IMR-90 (cell line): ENCODE measurements around the gene PQBP1. TPM values are rescaled to one million over a fixed set of nuclear protein-coding genes. Genes with fewer than 3 reads are reported as not detected.

Experiments used
- ATAC-seq: fragments of 200-7000 bp; cut with Tn5 transposase; 2 replicates; pipeline ENCODE4 v1.9.1; 2020; ENCODE audit warnings: low read depth, mild to moderate bottlenecking, moderate library complexity
- BruUV-seq: library from RNA; stranded (reverse); fragments of 400-500 nt; replicated peaks from 2 replicates; lab custom pipeline; 2021; lab: Mats Ljungman, UMichigan
- CTCF ChIA-PET: fragments of 300-600 bp; formaldehyde crosslinking; extraction: SDS; loops from one replicate; lab custom pipeline; 2021; ENCODE audit warnings: antibody characterized with exemption; lab: Yijun Ruan, JAX
- POLR2A ChIA-PET: fragments of 300-600 bp; sonication (Branson Sonifier 250); formaldehyde crosslinking; loops from one replicate; lab custom pipeline; 2022; ENCODE audit warnings: antibody characterized with exemption; ENCODE audit not compliant: unreplicated experiment; lab: Charles Lee
- DNase-seq: peaks from one replicate; pipeline ENCODE4 v3.0.0; 2013
- H2AFZ ChIP-seq: replicated peaks from 2 replicates; pipeline ENCODE3; 2013; ENCODE audit warnings: low read length, mild to moderate bottlenecking; ENCODE audit not compliant: poor library complexity
- H2AK5ac ChIP-seq: 2 replicates; pipeline ENCODE4 v1.6.1; 2013; ENCODE audit warnings: low read depth, low read length, inconsistent platforms
- H2AK9ac ChIP-seq: replicated peaks from 2 replicates; pipeline ENCODE3; 2013; ENCODE audit warnings: mild to moderate bottlenecking, low read depth, low read length, moderate library complexity; ENCODE audit not compliant: poor library complexity
- H2BK120ac ChIP-seq: 2 replicates; pipeline ENCODE4 v1.6.1; 2013; ENCODE audit warnings: low read depth, low read length, inconsistent platforms
- H2BK15ac ChIP-seq: 3 replicates; pipeline ENCODE4 v1.6.1; 2013; ENCODE audit warnings: low read depth, low read length, inconsistent platforms
- H2BK20ac ChIP-seq: 2 replicates; pipeline ENCODE4 v1.6.1; 2013; ENCODE audit warnings: low read depth, mild to moderate bottlenecking, inconsistent platforms, low read length, moderate library complexity
- H2BK5ac ChIP-seq: 2 replicates; pipeline ENCODE4 v1.6.1; 2013; ENCODE audit warnings: mild to moderate bottlenecking, low read depth, low read length, inconsistent platforms; ENCODE audit not compliant: poor library complexity, severe bottlenecking
- H3K14ac ChIP-seq: replicated peaks from 2 replicates; pipeline ENCODE4 v1.6.1; 2013; ENCODE audit warnings: low read depth, low read length, inconsistent platforms
- H3K18ac ChIP-seq: 2 replicates; pipeline ENCODE4 v1.6.1; 2013; ENCODE audit warnings: low read depth, low read length, control low read depth
- H3K23ac ChIP-seq: 2 replicates; pipeline ENCODE4 v1.6.1; 2013; ENCODE audit warnings: low read depth, low read length, inconsistent platforms
- H3K27ac ChIP-seq: 2 replicates; pipeline ENCODE4 v1.5.1; 2013; ENCODE audit warnings: mild to moderate bottlenecking, control low read depth, low read length; ENCODE audit not compliant: insufficient read depth
- H3K27me3 ChIP-seq: 2 replicates; pipeline ENCODE4 v1.6.1; 2013; ENCODE audit warnings: low read length; ENCODE audit not compliant: control insufficient read depth, insufficient read depth
- H3K36me3 ChIP-seq: 2 replicates; pipeline ENCODE4 v1.6.1; 2013; ENCODE audit warnings: low read length, mixed read lengths; ENCODE audit not compliant: control insufficient read depth, insufficient read depth
- H3K4ac ChIP-seq: 2 replicates; pipeline ENCODE4 v1.6.1; 2013; ENCODE audit warnings: low read depth, low read length, inconsistent platforms
- H3K4me1 ChIP-seq: 2 replicates; pipeline ENCODE4 v1.6.1; 2013; ENCODE audit warnings: low read length, mixed read lengths; ENCODE audit not compliant: control insufficient read depth, insufficient read depth
- H3K4me2 ChIP-seq: 2 replicates; pipeline ENCODE4 v1.6.1; 2013; ENCODE audit warnings: low read depth, mild to moderate bottlenecking, control low read depth, low read length, moderate library complexity
- H3K4me3 ChIP-seq: 2 replicates; pipeline ENCODE4 v1.5.1; 2013; ENCODE audit warnings: low read depth, mild to moderate bottlenecking, control low read depth, low read length, moderate library complexity; ENCODE audit not compliant: insufficient read depth
- H3K56ac ChIP-seq: 2 replicates; pipeline ENCODE4 v1.6.1; 2013; ENCODE audit warnings: low read length, inconsistent platforms; ENCODE audit not compliant: insufficient read depth; ENCODE audit errors: extremely low read depth
- H3K79me1 ChIP-seq, 2 experiments: 2 replicates each; pipeline ENCODE4 v1.6.1; 2013; ENCODE audit warnings: low read length in 2 of 2, inconsistent platforms in 1 of 2, low read depth in 1 of 2
- H3K9ac ChIP-seq: 2 replicates; pipeline ENCODE4 v1.6.1; 2013; ENCODE audit warnings: low read depth, low read length, control low read depth
- H3K9me1 ChIP-seq: 2 replicates; pipeline ENCODE4 v1.6.1; 2013; ENCODE audit warnings: low read length, inconsistent platforms; ENCODE audit not compliant: insufficient read depth
- H3K9me3 ChIP-seq: 2 replicates; pipeline ENCODE4 v1.6.1; 2013; ENCODE audit warnings: low read length; ENCODE audit not compliant: control insufficient read depth, insufficient read depth
- H4K20me1 ChIP-seq: 2 replicates; pipeline ENCODE4 v1.6.1; 2013; ENCODE audit warnings: low read length, inconsistent platforms; ENCODE audit not compliant: insufficient read depth
- H4K5ac ChIP-seq: 2 replicates; pipeline ENCODE4 v1.6.1; 2013; ENCODE audit warnings: mild to moderate bottlenecking, low read depth, low read length, control low read depth
- H4K8ac ChIP-seq, 2 experiments: 2 replicates each; pipeline ENCODE4 v1.6.1; 2013; ENCODE audit warnings: low read depth in 2 of 2, low read length in 2 of 2, control low read depth in 1 of 2, inconsistent platforms in 1 of 2
- H4K91ac ChIP-seq: 2 replicates; pipeline ENCODE4 v1.6.1; 2013; ENCODE audit warnings: low read depth, low read length, inconsistent platforms; ENCODE audit not compliant: insufficient read depth
- BHLHE40 ChIP-seq: fragments of 150-350 bp; IDR thresholded peaks from 2 replicates; pipeline ENCODE4 v1.6.1; 2016; ENCODE audit warnings: mild to moderate bottlenecking, low read depth, low read length
- CHD1 ChIP-seq: IDR thresholded peaks from 2 replicates; pipeline ENCODE4 v1.6.1; 2012; ENCODE audit warnings: low read depth, low read length, improper control_type of control experiment
- MAZ ChIP-seq: IDR thresholded peaks from 2 replicates; pipeline ENCODE4 v1.6.1; 2012; ENCODE audit warnings: low read depth, mild to moderate bottlenecking, low read length, improper control_type of control experiment, moderate library complexity, borderline replicate concordance
- RCOR1 ChIP-seq: IDR thresholded peaks from 2 replicates; pipeline ENCODE4 v1.6.1; 2012; ENCODE audit warnings: mild to moderate bottlenecking, low read length, improper control_type of control experiment; ENCODE audit not compliant: insufficient replicate concordance
- RFX5 ChIP-seq: IDR thresholded peaks from 2 replicates; pipeline ENCODE4 v1.8.0; 2012; ENCODE audit warnings: low read depth, mild to moderate bottlenecking, low read length, moderate library complexity
- WGBS, 2 experiments: methylation state at CpG; one replicate each; pipeline versions ENCODE4 v1.1.5 to v1.1.7; 2013; ENCODE audit warnings: missing lambda C conversion rate in 2 of 2; ENCODE audit not compliant: insufficient read length in 1 of 2; ENCODE audit errors: extremely low coverage in 2 of 2; 5-methylcytosine and 5-hydroxymethylcytosine counted together
- dilution Hi-C: fragments of 300-500 bp; cut with HindIII; formaldehyde crosslinking; loops from one replicate; pipeline ENCODE4 v1.14.3; 2018; ENCODE audit warnings: low sequenced_read_pairs; ENCODE audit not compliant: unreplicated experiment
- in situ Hi-C: fragments of 300-500 bp; cut with MboI; formaldehyde crosslinking; loops from 3 replicates; pipeline ENCODE4 v1.14.3; 2019; ENCODE audit warnings: low sequenced_read_pairs, inconsistent platforms, mixed read lengths
- intact Hi-C: fragments of 100-400 bp; cut with micrococcal nuclease; formaldehyde crosslinking; loops from 2 replicates; pipeline ENCODE4 v1.10.0; 2022
- polyA plus RNA-seq, 3 experiments: library from polyadenylated mRNA; depleted of rRNA; stranded (reverse); fragments of >200 nt; gene quantifications; 2 replicates each; pipeline ENCODE4 v1.2.3, GENCODE V29; 2012; ENCODE audit warnings: low replicate concordance in 1 of 3
- total RNA-seq: library from RNA; depleted of rRNA; stranded (reverse); fragments of >200 nt; gene quantifications from 2 replicates; pipeline ENCODE4 v1.2.3, GENCODE V29; 2012

The PQBP1 gene
- total and polyA plus RNA-seq, 2 of the 4 experiments (the other 2 are of a cell fraction) = 96.4 to 120 TPM

DNA sequence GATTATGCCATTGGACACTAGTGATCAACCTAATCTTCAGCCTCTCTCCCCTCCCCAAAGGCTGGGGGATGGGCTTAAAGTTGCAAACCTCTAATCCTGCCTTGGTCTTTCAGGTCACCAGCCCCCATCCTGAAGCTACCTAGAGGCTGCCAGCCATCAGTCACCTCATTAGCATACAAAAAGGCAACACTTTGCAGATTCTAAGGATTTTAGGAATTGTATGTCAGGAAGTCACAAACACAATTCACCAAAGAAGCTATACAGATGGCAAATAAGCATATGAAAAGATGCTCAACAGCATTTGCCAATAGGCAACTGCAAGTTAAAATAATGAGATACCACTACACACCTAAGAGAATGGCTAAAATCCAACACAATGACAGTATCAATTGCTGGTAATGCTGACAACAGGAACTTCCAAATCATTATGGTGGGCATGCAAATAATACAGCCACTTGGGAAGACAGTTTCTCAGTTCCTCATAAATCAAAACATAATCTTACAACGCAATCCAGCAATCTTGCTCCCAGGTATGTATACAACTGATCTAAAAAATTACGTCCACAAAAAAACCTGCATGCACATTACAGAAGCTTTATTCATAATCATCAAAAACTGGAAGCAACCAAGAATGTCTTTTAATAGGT lies 30.1 kb downstream of the PQBP1 start:
- ChIA-PET POLR2A (no interaction called here), CTCF (no interaction called here)
- BruUV-seq = no TSS peak
- Histone ChIP-seq H3K4ac (no peak overlapping the region), H3K56ac (no peak overlapping the region), H4K91ac (no peak overlapping the region), H2BK20ac (no peak overlapping the region), H3K36me3 (peaks cover 24% of the 10 kb centered on the region), H3K79me1 (peaks cover 0 to 5% of the 10 kb centered on the region in 2 experiments; a peak in 3 of 4 replicates), H4K20me1 (no peaks in the 10 kb centered on the region), H3K4me2 (no peak overlapping the region), H3K27me3 (no peaks in the 10 kb centered on the region), H3K9ac (no peak overlapping the region), H2BK120ac (no peak overlapping the region), H3K4me3 (no peak overlapping the region), H3K9me3 (no peaks in the 10 kb centered on the region; the same call in 1 of the 2 replicates), H3K9me1 (no peaks in the 10 kb centered on the region), H3K27ac (no peak overlapping the region), H3K23ac (no peak overlapping the region), H4K5ac (no peak overlapping the region), H3K14ac (no peak overlapping the region), H3K18ac (no peak overlapping the region), H3K4me1 (no peaks in the 10 kb centered on the region), H2AFZ (no peak overlapping the region), H4K8ac (no peak overlapping the region), H2AK9ac (no peak overlapping the region), H2BK15ac (no peak overlapping the region), H2BK5ac (no peak overlapping the region), H2AK5ac (no peak overlapping the region)
- intact Hi-C loops = no loop called here
- dilution Hi-C loops = no loop called here
- ATAC-seq = no peak
- in situ Hi-C loops = no loop called here
- DNase-seq = no peak
- no peak for TF ChIP-seq RFX5
- no peak for TF ChIP-seq MAZ
- TF ChIP-seq RCOR1 = no peak
- TF ChIP-seq BHLHE40 = no peak
- TF ChIP-seq CHD1 = no peak
- no CpG with 5 or more reads among the region's 2 CpGs for WGBS, 2 experiments
